HG02798 (cell line): Measurements from ENCODE around the gene RALY.

Experiments used
- ATAC-seq: cut with Tn5 transposase; IDR thresholded peaks from one replicate; pipeline ENCODE4 v1.9.1; 2021; ENCODE audit warnings: mild to moderate bottlenecking; ENCODE audit not compliant: unreplicated experiment, poor library complexity

Gene RALY

DNA sequence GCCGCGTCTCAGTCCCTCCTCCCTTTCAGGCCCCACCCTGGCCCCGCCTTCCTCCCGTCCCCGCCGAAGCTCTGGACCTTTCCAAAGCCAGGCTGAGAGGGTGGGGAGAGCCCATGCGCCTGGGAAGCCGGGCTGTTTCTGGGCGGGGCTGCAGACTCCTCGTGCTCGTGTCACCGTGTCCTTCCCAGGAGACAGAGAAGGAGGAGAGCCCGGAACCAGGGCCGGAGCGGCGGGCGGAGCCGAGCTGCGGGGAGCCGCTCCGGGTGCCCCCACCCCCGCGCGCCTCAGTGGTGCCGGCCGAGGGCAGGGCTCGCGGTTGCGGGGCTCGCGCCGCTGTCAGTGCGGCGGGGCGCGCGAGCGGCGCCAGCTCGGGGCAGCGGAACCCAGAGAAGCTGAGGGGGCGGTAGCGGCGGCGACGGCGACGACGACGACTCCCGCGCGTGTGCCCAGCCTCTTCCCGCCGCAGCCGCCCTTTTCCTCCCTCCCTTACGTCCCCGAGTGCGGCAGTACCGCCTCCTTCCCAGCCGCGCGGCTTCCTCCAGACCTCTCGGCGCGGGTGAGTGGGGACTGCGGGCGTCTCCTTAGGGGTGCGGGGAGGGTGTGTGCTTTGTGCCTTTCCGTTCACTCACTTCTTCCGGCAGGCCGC, at the start of gene RALY:
RALY (plus strand) TSS at position 336 of the 646 bp plus-strand sequence. CDS start 78,164 bp downstream, outside the sequence.
- ATAC-seq = peak; percentile 65

GRCh38 chr20:33944914-33945313, 48.8 kb upstream of the RALY start:
- no peak for ATAC-seq

DNA sequence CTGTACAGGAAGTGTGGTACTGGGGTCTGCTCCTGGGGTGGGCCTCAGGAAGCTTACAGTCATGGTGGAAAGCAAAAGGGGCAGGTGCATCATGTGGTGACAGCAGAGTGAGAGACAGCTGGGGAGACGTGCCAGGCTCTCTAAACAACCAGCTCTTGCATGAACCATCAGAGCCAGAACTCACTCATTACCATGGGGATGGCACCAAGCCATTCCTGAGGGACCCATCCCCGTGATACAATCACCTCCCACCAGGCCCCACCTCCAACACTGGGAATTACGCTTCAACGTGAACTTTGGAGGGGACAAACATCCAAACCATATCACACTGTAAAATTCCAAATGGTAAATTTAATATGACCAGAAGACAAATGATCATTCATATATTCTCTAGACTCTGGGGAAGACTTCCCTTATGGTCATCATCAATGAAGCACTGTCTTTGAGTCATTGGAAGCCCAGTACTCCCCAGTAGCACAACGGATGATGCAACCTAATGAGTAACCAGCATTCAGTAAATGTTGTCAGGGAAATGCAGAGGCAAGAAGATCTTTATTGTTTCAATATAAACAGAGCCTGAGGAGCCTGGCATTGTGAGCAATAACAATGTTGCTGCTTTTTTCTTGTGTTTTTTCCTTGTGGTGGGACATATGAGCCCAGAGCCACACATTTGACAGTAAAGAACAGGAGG, 48.2 kb upstream of the RALY start:
- no peak for ATAC-seq

DNA sequence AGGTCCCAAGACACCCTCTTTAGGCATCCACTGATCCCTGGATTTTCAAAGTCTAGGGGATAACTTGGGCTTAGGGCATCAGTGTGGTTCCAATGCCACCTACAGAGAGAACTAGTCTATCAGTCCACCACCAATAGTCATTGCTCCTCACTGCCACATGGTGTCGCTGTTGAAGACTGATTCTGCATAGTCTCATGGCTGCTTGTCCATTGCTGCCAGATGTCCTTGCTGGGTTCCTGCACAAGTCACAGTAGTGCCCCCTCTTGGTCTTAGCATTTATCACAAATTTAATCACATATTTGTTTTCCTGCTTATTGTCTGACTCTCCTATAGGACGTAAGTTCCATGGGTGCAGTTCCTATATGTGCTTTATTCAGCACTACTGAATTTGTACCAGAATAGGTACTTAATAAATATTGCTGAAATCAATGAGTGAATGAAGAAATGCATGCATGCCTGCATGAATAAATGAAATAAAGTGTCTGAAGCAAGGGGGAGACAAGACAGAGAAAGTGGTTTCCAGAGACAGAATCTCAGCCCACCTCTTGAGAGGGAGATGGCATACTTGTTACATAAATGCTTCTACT, 45.9 kb upstream of the RALY start:
- ATAC-seq = no peak

DNA sequence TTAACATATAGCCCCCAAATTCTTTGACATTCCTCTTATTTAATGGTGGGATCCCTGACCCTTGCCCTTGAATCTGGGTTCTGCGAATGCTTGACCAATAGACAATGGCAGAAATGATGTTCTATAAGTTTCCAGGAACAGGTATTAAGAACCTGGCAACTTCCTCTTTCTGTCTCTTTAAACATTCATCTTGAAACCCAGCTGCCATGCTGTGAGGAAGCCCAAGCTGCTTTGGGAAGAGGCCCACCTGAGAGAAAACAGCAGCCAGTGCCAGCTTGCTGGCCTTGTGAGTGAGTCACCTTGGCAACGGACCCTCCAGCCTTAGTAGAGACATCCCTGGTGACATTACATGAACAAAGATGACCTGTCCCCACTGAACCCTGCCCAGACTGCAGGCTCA, 45.2 kb upstream of the RALY start:
- ATAC-seq = no peak

DNA sequence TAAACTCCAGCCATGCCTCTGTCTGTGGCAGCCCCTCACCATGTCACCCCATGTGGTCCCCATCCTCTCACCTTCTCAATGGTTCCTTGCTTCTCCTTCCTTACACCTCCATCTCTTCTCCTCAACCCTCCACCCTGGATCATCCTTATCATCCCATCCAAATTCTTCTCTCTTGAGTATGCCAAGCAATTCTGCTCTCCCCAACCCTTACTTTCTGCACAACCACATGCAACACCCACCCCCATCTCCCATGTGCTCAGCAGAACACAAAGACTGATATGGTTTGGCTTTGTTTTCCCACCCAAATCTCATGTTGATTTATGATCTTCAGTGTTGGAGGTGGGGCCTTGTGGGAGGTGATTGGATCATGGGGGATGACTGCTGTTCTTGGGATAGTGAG, 42.5 kb upstream of the RALY start:
- ATAC-seq = no peak

GRCh38 chr20:33954504-33954903, 39.2 kb upstream of the RALY start:
- ATAC-seq = no peak

GRCh38 chr20:33963751-33964150, 30.0 kb upstream of the RALY start:
- ATAC-seq = no peak

- ATAC-seq = no peak
Observed at GRCh38 chr20:33964441-33964840, 29.3 kb upstream of the RALY start.

GRCh38 chr20:33967126-33967525, 26.6 kb upstream of the RALY start:
- ATAC-seq = no peak

GRCh38 chr20:33969563-33969962, 24.1 kb upstream of the RALY start:
- ATAC-seq = no peak

GRCh38 chr20:33970229-33970628, 23.5 kb upstream of the RALY start:
- no peak for ATAC-seq

DNA sequence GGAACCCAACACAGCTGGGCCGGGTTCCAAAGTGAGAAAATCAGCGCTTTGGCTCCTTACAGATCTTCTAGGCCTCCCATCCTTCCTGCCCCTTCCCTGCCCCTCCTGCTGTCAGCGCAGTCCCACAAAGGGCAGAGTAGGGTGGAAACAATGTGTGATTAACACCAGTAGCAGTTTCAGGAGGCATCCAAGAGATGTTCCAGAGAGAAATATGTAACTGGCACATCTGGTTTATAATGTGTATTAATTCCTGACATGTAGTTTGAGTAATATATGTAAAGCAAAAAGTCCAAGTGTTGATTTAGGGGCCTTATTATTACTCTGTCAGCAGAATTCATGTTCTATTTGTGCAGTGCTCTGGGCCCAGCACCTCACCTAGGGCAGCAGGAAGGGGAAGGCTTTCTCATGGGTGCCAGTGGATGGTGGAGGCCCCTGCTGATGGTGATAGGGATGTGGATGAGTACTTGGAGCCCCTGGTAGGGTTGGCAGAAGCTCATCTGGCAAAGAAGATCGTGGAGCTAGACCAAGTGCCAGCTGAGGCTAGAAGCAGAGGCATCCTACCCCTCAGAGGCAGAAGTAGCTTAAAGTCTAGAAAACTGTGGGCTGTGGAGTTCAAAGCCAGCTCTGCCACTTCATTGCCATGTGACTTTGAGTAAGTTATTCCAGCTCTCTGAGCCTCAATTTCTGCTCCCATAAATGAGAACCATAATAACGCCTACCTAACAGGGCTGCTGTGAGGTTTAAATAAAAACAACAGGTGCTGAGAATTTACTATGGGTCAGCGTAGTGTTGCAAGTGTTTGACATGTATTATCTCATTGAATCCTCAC, 22.4 kb upstream of the RALY start:
- no peak for ATAC-seq

GRCh38 chr20:33976959-33977358, 16.8 kb upstream of the RALY start:
- no peak for ATAC-seq

DNA sequence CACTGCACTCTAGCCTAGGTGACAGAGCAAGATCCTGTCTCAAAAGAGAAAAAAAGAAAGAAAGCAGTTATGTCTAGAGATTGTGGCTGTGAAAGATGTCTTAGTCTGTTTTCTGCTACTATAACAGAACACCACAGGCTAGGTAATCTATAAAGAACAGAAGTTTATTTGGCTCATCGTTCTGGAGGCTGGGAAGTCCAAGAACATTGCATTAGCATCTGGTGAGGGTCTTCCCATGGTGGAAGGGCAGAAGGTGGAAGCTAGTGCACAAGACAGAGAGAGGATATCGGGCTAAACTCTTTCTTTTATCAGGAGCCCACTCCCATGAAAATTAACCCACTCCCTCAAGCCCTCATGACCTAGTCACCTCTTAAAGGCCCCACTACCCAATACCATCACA, 16.2 kb upstream of the RALY start:
- ATAC-seq = no peak

- no peak for ATAC-seq
Observed at GRCh38 chr20:33979094-33979493, 14.6 kb upstream of the RALY start.

- ATAC-seq = no peak
Observed at GRCh38 chr20:33981347-33981746, 12.4 kb upstream of the RALY start.

GRCh38 chr20:33981964-33982363, 11.7 kb upstream of the RALY start:
- no peak for ATAC-seq

DNA sequence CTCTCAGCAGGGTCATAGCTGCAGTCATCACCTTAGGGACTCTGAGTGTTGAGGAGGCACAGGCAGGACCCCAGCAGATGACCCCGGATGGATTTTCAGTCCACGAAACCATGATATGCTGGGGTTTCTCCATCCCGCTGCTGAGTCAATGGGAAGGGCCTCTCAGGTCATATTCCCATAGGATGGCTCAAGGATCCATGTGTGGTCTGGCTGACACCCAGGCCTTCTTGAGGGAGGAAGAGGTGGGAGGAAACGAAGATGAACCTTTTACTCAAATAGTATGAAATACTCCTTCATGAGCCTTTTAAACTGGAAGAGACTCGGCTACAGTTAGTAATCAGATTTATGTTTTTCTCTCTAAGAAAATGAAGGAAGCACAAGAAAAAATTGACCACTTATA, 10.3 kb upstream of the RALY start:
- ATAC-seq = no peak

- no peak for ATAC-seq
Observed at GRCh38 chr20:33984182-33984719, 9.5 kb upstream of the RALY start.

- ATAC-seq = no peak
Observed at GRCh38 chr20:33985280-33985679, 8.4 kb upstream of the RALY start.
